ENCODE results near the gene CTBP2.

The CTBP2 gene

GRCh38 chr10:125016611-125017202 is 143.7 kb downstream of the CTBP2 start:
- no peak for DNase-seq

DNA sequence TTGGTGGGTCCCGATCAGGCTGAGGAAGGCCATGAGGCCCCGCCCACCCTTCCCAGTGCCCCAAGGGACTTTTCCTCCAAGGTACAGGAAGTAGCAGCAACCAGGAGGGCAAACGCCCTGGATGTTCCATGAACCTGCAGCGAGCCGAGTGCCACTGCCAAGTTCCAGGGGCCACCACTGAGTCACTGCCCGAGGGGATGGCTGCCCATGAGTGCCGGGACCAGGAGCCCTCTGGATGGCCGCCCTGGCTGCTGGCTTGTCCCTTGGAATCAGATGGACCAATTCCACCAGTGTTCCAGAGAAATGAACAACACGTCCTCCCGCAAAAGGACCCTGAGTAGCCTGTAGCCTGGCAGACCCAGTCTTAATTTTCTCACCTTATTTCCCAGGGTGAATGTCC is 144.2 kb downstream of the CTBP2 start:
- DNase-seq, result no peak

GRCh38 chr10:125015356-125015944 is 144.9 kb downstream of the CTBP2 start:
- DNase-seq, result no peak

DNA sequence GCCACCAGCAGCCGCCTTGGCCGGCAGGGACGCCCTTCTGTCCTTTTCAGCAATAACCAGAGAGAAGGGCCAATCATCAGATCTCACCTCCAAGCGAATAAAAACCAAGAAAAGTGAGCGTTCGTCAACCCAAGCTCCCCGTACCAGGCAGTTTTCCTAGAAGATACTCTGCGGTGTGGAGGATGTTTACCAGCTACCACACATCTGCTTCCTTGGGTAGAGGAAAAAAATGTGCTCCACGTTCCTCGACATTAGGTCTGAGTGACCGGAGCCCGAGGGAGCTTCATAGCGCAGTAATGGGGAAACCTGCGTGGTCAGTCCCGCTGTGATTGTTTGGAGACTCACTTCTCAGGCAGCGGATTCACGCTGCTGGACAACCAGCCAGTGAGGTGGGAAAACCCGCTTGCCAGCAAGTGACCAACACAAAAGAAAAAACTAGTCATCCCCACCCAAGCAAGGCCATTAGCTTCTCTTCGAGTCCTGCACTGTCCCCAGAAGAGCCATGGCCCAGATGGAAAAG is 145.5 kb downstream of the CTBP2 start:
- no peak for DNase-seq

DNA sequence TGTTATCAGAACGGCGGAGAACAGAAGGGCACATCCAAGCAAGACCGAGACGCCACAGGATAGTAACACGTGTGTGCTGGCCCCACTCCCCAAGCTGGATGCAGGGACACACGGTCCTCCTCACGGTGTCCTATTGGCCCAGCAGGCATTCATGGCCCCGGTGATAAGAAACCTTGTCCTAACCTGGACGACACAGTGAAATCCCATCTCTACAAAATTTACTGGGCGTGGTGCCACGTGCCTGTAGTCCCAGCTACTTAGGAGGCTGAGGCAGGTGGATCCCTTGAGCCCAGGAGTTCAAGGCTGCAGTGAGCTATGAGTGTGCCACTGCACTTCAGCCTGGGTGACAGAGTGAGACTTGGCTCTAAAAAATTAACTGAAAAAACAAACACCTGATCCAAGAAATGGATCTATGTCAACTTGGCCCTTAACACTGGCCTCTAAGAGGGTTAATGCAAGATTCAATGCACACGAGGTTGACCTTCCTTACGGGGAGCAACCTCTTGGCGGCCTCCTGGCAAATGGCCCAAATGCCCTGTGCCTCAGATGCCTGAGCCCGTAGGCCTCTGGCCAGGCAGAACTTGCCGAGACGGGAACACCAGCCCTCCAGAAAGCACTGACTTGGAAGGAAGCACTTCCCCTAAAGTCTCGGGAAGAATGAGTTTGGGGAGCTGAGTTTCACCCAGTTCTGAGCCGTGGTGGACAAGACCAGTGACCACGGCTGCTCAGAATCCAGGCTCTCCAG is 146.1 kb downstream of the CTBP2 start:
- DNase-seq, result no peak

DNA sequence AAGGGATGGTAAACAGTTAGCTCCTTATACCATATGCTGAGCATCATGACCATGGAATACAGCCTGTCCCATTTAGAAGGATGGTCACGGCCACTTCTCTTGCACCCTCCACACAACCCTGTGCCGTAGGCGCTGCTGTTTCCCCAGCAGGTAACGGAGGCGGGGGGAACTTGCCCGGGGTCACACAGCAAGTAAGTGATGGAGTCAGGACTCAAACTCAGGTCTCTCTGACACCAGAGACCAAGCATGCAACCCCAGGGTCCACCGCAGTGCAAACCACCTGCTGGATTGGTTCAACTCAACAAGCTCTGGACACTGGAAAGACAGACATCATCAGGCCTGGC is 146.9 kb downstream of the CTBP2 start:
- no peak for DNase-seq

- DNase-seq, result no peak
These were observed 147.4 kb downstream of the CTBP2 start for GRCh38 chr10:125012851-125013528.

GRCh38 chr10:125011926-125012705 is 148.2 kb downstream of the CTBP2 start:
- no peak for DNase-seq

GRCh38 chr10:125011171-125011925 is 149.0 kb downstream of the CTBP2 start:
- no peak for DNase-seq

GRCh38 chr10:125010362-125010761 is 150.0 kb downstream of the CTBP2 start:
- DNase-seq, result no peak

DNA sequence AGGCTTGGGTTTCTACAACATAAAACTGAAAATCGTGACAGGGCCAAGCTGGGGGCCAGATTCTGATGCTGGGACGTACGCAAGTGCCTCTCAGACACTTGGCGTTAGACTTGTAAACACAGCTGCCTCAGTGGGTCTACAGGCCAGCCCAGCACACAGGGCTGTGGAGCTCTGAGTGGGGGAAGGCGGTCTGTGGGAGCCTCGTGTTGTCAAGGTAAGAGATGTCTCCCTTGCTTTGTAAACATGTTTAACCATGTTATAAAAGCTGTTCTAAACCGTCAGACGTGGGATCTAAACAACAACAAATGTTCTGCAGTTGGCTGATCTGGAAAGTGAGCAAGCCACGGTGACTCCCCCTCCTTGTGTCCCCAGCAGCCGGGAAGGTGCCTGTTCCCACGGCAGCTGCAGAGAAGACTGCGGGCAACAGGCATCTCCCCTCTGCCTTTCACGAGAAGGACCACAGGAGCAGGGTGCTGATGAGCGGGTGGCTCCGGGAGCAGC is 150.7 kb downstream of the CTBP2 start:
- DNase-seq, result no peak

DNA sequence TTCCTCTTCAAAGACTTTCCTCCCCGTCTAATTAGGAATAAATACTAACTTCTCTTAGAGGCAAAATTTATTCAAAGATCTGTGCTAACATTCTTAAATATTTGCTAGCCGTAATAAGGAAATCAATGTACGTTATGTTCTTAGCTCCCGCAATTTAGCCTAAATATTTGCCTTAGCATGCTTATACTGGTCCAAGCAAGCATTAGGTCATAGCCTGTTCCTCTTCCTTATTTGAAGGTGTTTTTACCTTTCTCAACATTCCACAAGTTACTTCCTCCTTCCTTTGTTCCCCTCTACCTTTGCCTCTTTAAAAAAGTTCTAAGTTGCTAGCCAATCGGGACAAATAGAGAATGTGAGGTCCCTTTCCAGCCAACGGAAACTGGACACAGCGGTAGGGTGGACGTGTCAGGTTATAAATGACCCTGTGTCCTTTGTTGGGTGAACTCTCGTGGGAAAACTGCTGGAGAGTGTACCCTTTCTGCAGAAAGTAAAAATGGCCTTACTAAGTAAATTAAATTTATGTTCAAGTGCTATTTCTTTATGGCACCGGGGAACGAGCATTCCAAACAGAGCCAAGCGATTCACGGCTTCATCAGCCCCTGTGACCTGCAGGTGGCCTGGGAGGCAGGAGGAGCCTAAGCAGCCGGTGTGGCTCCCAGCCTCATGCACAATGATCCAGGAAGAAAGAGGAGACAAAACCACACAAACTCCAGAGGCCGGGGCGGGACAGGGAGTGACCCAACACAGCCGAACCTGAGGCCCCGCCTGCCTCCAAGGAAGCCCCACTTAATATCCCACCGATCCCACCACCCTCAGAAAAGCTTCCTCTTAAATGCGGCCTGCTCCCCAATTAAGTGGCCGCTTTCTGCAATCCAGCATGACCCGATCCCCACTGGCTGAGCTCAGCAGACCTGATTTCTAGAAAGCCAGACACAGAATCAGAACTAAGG is 151.4 kb downstream of the CTBP2 start:
- DNase-seq, result no peak

- DNase-seq, result no peak
These were observed 152.9 kb downstream of the CTBP2 start for GRCh38 chr10:125007436-125007835.

DNA sequence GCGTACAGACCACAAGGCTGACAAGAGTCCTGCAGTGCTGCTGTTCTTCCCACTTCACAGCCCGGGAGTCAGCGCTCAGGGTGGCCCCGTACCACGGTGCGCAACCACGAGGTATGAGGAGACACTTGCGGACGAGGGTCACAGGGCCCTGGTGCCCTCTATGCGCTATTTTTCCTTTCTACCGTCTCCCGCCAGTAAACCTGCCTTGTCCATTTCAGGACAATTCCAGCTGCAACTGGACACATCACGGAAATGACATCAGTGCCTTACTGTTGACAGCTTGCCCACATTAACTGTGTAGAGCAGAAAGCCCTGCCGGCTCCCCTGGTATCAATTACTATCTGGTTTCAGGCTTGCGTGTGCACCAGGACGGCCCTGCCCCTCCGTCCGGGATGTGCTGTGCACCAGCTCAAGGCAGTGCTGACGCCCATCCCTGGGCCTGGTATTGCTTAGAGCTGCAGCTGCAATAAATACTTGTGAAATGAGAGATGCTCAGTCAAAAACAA is 153.4 kb downstream of the CTBP2 start:
- DNase-seq, result no peak

- DNase-seq, result no peak
These were observed 154.1 kb downstream of the CTBP2 start for GRCh38 chr10:125006188-125006680.

DNA sequence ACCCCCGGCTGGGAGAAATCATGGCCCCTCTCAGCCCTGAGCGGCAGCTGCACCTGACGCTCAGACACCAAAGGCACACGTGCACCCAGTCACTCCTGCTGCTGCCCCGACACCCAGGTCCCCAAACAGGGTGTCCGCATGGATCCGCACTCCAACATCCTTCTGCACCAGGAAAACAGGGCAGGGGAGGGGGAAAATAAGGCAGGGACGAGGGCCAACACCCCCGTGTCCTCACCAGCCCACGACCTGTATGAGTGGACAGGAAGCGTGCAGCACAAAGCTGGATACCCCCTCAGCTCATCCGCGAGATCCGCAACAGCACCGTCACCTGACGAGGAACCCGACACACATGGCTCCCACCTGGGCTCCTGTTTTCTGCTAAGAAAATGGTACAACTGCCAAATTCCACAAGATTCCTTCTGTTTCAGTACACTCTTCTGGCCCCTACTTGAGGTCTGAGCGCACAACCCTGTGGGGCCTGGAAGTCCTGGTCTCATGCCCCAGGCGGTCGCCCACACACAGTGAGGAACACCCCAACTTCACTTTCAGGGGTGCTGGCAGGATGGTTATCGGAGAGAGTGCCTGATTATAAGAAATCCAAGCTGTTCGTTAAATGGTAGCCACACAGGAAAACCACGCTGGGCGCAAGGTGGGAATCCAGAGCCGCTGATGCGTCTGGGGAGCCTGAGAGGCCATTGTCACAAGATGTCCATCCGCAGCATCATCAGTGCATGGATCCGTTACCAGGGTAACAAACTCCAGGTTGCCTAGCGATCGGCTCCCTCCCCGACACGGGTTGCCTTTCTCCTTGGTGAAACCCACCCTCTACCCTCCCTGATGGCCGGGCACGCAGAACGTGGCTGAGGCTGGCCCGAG is 154.8 kb downstream of the CTBP2 start:
- DNase-seq, result no peak

DNA sequence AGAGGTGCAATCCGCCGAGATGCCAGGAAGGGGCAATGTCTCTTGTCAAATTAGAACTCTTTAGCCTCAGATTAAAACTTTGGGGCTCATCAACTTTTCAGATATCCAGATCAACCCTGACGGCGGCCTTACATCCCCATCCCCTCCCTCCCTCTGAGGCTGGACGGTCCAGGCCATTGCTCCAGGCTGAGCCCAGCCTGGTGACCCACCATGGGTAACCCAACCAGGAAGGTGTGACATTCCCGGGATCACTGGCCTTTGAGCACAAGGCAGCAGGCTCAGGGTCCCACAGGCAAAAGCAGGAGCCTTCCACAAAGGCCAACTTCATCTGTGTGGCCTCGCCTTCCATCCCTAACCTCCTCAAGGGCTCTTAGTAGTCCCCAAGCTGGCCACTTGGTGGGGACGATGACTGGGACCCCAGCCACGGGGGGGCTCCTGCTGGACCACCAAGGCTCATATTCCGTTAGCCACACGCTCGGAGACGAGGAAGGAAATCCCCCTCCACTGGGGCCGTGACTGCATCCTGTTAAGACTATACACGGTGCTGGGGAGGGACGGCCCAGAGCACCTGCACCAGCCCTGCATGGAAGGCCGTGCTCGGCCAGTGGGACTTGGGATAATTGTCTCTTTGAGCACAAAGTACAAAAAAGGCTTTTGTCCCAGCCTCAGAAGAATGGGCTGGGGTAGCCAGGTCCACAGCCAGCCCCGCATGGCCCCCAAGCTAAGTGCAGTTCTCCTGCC is 155.6 kb downstream of the CTBP2 start:
- DNase-seq, result no peak

DNA sequence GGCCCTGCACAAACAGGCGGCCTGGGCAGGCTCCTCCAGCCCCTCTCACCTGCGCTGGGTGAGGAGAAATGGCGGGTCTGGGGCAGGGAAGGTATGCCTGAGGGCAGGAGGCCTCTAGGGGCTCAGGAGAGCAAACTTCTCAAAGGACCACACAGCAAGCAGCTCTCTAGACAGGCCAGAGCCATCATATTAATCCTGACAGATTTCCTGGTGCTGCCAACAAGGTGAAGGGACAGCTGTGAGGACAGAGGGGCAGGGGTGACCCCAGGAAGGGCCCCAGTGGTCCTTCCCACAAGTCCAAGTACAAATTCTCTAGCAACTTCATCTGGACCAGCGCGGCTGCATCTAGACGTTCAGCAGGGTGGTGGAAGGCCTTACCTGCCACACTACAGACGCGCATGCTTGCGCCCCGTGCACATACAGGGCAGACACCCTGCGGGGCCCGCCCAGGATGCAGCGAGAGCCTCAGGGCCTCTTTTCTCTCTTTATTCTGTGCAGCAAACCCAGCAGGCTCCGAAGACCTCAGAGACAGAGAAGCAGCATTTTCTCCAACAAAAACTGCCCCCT is 156.4 kb downstream of the CTBP2 start:
- DNase-seq, result no peak

Data from activated CD8-positive, alpha-beta memory T cell treated with anti-CD3 and anti-CD28 coated beads for 24 hours (primary cell).